ENCODE results near the gene TBX4.
"Not testable (repeated sequence)": the region's sequence is repeated elsewhere in the genome, so short reads cannot be mapped to it uniquely, and the experiment has no call there.

Gene TBX4

DNA sequence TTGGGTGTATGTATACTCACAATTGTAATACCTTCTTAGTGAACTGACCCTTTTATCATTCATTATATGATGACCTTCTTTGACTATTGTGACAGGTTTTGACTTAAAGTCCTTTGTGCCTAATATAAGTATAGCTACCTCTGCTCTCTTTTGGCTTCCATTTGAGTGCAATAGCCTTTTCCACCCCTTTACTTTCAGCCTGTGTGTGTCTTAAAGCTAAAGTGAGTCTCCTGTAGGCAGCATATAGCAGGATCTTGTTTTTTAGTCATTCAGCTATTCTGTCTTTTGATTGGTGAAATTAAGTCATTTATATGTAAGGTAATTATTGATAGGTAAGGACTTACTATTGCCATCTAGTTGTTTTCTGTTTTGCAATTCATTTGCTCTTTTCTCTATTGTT is 15.9 kb upstream of the TBX4 start:
- Mint-ChIP-seq H3K4me1 (ENCODE audit: low read depth) (peaks cover 6% of the 10 kb centered on the region), H3K9me3 (peaks cover 22% of the 10 kb centered on the region), H3K36me3 (ENCODE audit: low read depth) (no peaks in the 10 kb centered on the region), H3K27me3 (peaks cover 73% of the 10 kb centered on the region), H3K27ac (no peak overlapping the region), H3K4me3 (no peak overlapping the region)
- no peak for DNase-seq

DNA sequence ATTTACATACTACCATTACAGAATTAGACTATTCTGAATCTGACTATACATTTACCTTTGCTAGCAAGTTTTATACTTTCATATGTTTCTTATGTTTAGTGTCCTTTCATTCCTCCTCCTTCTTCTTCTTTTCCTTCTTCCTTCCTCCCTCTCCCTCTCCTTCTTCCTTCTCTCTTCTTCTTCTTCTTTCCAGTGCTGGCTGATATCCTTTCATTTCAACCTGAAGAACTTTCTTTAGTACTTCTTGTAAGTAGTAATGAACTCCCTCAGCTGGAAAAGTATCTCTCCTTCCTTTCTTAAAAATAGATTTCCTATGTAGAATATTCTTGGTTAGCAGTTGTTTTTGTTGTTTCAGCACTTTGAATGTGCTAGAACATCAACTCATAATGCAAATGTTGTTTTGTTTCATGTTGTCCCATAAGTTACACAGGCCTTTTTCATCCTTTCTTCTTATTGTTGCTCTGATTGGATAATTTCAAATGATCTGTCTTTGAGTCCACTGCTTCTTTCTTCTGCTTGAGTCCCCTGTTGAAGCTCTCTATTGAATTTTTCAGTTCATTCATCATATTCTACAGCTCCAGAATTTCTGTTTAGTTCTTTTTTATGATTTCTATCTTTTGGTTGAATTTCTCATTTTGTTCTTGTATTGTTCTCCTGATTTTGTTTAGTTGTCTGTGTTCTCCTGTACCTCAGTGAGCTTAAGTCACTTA is 15.1 kb upstream of the TBX4 start:
- peaks cover 73% of the 10 kb centered on the region for H3K27me3 Mint-ChIP-seq
- no peak for DNase-seq
- H3K4me3 Mint-ChIP-seq: no peak overlapping the region
- H3K27ac Mint-ChIP-seq: no peak overlapping the region
- peaks cover 6% of the 10 kb centered on the region for H3K4me1 Mint-ChIP-seq (ENCODE audit: low read depth)
- H3K9me3 Mint-ChIP-seq: peaks cover 22% of the 10 kb centered on the region
- no peaks in the 10 kb centered on the region for H3K36me3 Mint-ChIP-seq (ENCODE audit: low read depth)

DNA sequence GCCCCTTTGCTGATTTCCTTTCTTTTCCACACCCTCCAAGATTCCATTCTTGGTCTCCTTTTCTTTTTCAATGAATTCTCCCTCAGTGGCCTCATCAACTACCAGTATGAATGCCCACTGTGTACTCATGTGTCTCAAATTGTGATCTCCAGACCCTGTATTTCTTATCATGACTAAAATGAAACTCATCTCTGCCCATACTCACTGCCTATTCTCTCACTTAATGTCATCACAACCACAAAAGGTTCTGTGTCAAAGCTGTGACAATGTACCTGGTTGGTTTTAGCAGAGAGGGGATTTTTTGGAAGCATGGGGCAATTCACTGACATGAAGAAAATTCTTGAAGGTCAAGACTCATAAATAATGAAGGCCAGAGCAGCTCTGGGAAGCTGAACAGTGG is 11.5 kb upstream of the TBX4 start:
- DNase-seq: no peak
- peaks cover 20% of the 10 kb centered on the region for H3K9me3 Mint-ChIP-seq
- H3K27me3 Mint-ChIP-seq: peaks cover 80% of the 10 kb centered on the region
- no peaks in the 10 kb centered on the region for H3K36me3 Mint-ChIP-seq (ENCODE audit: low read depth)
- H3K4me3 Mint-ChIP-seq: no peak overlapping the region
- peaks cover 6% of the 10 kb centered on the region for H3K4me1 Mint-ChIP-seq (ENCODE audit: low read depth)
- H3K27ac Mint-ChIP-seq: no peak overlapping the region

DNA sequence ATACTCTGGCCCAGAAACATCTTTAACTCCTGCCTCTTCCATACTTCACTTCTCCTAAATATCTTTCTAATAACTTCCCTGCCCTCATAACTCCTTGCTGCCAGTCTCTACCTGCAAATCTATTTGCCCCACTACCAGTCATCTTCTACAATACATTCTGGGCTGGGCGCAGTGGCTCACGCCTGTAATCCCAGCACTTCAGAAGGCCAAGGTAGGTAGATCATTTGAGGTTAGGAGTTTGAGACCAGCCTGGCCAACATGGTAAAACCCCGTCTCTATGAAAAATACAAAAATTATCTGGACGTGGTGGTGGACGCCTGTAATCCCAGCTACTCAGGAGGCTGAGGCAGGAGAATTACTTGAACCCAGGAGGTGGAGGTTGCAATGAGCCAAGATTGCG is 10.7 kb upstream of the TBX4 start:
- H3K27ac Mint-ChIP-seq; H3K4me3 Mint-ChIP-seq; DNase-seq; H3K4me1 Mint-ChIP-seq (ENCODE audit: low read depth); H3K36me3 Mint-ChIP-seq (ENCODE audit: low read depth): not testable (repeated sequence)
- peaks cover 15% of the 10 kb centered on the region for H3K9me3 Mint-ChIP-seq
- peaks cover 82% of the 10 kb centered on the region for H3K27me3 Mint-ChIP-seq

DNA sequence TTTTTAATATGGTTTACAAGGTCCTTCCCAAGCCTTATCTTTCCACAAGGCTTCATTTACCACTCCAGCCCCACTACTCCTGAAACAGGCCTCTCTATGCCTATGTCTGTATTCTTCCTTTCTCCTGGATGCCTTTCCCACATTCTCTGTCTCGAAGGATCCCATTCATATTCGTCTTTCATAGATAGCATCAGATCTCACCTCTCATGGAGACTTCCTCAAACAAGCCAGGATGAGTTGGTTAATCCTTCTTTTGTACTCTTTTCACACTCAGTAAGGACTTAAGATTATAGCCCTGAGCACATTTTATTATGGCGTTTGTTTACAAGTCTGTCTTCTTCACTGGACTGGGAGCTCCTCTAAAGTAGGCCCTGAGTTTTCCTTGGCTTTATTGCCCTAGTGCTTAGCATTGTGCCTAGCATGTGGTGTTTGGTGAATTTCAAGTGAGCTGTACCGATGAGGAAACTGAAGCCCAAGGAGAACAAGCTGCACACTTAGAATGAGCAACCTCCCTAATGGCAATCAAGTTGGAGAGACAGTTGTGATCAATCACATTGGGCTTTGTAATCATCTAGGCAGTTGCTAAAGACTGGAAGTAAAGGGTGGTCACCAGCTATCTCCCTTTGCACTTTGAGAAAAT is 10.0 kb upstream of the TBX4 start:
- no peak for DNase-seq
- H3K36me3 Mint-ChIP-seq (ENCODE audit: low read depth): no peaks in the 10 kb centered on the region
- no peak overlapping the region for H3K27ac Mint-ChIP-seq
- H3K4me1 Mint-ChIP-seq (ENCODE audit: low read depth): peaks cover 6% of the 10 kb centered on the region
- peaks cover 11% of the 10 kb centered on the region for H3K9me3 Mint-ChIP-seq
- no peak overlapping the region for H3K4me3 Mint-ChIP-seq
- peaks cover 83% of the 10 kb centered on the region for H3K27me3 Mint-ChIP-seq

DNA sequence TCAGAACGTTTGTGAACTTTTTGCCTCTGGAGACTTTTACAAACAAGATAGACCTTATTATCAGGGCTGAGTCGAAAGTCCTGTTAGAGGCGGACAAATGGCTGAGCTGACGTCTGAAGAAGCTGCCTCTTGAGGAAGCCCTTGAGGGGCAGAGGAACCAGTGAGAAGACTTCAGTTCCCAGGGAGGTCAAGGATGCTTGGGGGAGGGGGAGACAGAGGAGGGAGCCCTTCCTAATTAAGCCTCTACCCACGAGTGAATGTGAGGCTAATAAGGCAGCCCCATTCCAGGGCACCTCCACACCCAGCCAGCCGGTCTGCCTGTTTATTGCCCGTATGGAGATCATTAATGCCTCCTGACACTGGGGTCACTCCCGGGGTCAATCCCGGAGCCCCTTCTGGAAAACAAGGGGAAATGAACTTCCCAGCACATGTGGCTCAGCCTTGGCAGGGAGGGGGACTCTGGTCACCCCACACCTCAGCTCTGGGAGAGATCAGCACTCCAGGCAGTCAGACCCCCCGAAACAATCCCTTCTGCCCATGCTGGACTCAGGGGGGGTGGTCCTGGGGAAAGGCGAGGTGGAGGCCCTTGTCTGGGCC is 9.2 kb upstream of the TBX4 start:
- H3K9me3 Mint-ChIP-seq: peaks cover 7% of the 10 kb centered on the region
- H3K4me1 Mint-ChIP-seq (ENCODE audit: low read depth): peaks cover 6% of the 10 kb centered on the region
- no peak for DNase-seq
- no peak overlapping the region for H3K27ac Mint-ChIP-seq
- H3K4me3 Mint-ChIP-seq: no peak overlapping the region
- H3K36me3 Mint-ChIP-seq (ENCODE audit: low read depth): no peaks in the 10 kb centered on the region
- peaks cover 84% of the 10 kb centered on the region for H3K27me3 Mint-ChIP-seq

DNA sequence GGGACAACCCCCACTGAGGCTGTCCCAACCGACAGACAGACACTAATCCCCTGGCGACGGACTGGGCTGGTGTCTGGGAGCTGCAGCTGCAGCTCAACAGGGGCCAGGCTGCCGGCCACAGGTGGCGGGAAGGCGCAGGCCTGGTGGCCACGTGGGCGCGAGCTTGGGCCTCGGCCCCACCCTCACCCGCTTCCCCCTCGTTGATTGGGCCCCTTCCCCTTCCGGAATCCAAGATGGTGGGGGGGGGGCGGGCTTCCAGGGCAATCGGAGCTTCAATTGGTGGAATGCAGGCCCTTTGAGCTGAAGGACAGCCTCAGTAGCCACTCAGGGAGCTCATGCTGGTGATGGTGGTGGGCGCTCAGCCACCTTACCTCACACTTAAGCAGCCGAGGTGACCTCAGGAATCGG is 8.7 kb upstream of the TBX4 start:
- Mint-ChIP-seq H3K36me3 (ENCODE audit: low read depth) (no peaks in the 10 kb centered on the region), H3K27ac (no peak overlapping the region), H3K4me1 (ENCODE audit: low read depth) (peaks cover 6% of the 10 kb centered on the region), H3K27me3 (peaks cover 83% of the 10 kb centered on the region), H3K4me3 (no peak overlapping the region), H3K9me3 (peaks cover 6% of the 10 kb centered on the region)
- DNase-seq: no peak

DNA sequence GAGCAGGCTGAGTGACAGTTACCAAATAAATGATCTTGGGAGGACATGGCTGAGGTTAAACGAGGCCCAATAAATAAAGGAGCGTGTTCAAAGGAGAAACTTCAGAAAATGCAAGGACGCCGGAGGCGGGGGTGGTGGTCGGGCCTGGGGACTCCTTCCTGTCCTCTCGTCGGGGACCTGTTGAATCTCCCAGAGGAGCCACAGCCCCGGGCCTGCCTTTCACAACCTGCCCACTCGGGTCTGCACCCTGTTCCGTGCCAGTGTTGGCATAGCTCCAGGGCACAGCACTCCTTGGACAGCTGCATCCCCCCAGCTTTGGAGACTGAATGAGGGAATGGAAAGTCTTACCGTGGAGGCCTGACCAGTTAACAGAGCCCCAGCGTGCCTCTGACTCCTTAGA is 8.1 kb upstream of the TBX4 start:
- no peak overlapping the region for H3K4me3 Mint-ChIP-seq
- no peaks in the 10 kb centered on the region for H3K36me3 Mint-ChIP-seq (ENCODE audit: low read depth)
- H3K4me1 Mint-ChIP-seq (ENCODE audit: low read depth): peaks cover 6% of the 10 kb centered on the region
- DNase-seq: no peak
- H3K27me3 Mint-ChIP-seq: peaks cover 81% of the 10 kb centered on the region
- H3K9me3 Mint-ChIP-seq: peaks cover 4% of the 10 kb centered on the region
- no peak overlapping the region for H3K27ac Mint-ChIP-seq

DNA sequence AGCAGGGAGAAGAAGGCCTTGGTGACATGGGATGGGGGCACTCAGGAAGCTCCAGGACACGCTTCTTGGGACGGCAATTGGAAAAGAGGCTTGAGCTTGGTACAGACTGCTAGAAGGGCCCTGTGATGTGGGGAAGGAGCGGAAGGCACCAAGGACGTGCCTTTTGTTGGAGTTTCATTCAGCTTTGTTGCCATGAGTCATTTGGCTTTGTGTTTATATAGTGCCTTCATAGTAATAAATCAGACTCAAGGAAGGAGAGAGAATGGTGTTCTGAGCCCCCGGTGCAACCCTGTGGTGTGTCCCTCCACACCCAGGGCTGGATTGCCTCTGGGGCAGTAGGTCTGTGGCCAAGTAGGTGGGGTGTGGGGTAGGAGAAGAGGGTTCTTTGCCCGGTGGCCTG is 7.4 kb upstream of the TBX4 start:
- Mint-ChIP-seq H3K27me3 (peaks cover 83% of the 10 kb centered on the region), H3K9me3 (peaks cover under 1% of the 10 kb centered on the region), H3K4me1 (ENCODE audit: low read depth) (peaks cover 6% of the 10 kb centered on the region), H3K27ac (no peak overlapping the region), H3K36me3 (ENCODE audit: low read depth) (no peaks in the 10 kb centered on the region), H3K4me3 (no peak overlapping the region)
- no peak for DNase-seq

DNA sequence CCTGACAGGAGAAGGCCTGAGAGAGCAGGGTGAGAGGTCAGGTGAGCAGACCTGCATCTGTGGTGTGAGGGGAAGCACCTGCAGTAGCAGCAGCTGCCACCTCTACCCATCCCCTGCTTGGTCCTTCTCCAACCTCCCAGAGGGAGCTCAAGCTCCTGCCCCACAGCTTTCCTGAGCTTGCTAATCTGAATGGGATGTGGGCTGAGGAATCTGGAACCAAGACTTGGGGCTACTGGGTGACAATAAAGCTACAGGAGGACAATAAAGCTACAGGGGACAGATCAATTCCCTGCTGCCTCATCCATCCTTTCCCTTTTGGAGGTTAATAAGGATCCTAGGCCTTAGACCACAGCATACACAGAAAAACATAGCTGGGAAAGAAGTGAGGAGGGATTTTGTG is 4.9 kb upstream of the TBX4 start:
- no peak overlapping the region for H3K27ac Mint-ChIP-seq
- no peaks in the 10 kb centered on the region for H3K36me3 Mint-ChIP-seq (ENCODE audit: low read depth)
- H3K9me3 Mint-ChIP-seq: no peaks in the 10 kb centered on the region
- peaks cover 76% of the 10 kb centered on the region for H3K27me3 Mint-ChIP-seq
- peaks cover 5% of the 10 kb centered on the region for H3K4me1 Mint-ChIP-seq (ENCODE audit: low read depth)
- H3K4me3 Mint-ChIP-seq: no peak overlapping the region
- no peak for DNase-seq

DNA sequence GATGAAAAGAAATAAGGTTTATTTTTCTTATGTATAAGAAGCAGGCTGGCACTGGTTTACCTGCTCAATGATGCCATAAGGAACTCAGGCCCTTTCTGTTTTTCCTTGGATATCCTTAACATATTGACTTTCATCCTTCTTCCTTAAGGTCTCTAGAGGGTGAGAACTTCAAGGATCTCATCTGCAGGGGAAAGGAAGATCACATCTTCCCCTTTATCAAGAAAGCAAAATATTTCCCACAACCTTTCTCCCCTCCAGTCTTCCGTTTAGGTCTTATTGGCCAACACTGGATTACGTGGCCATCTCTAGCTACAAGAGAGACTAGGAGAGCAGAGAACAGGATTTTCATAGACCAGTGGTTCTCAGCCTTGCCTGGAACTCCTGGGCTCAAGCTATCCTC is 4.2 kb upstream of the TBX4 start:
- Mint-ChIP-seq H3K27ac (no peak overlapping the region), H3K4me1 (ENCODE audit: low read depth) (peaks cover 9% of the 10 kb centered on the region), H3K36me3 (ENCODE audit: low read depth) (no peaks in the 10 kb centered on the region), H3K9me3 (no peaks in the 10 kb centered on the region), H3K27me3 (peaks cover 76% of the 10 kb centered on the region), H3K4me3 (no peak overlapping the region)
- DNase-seq: no peak

DNA sequence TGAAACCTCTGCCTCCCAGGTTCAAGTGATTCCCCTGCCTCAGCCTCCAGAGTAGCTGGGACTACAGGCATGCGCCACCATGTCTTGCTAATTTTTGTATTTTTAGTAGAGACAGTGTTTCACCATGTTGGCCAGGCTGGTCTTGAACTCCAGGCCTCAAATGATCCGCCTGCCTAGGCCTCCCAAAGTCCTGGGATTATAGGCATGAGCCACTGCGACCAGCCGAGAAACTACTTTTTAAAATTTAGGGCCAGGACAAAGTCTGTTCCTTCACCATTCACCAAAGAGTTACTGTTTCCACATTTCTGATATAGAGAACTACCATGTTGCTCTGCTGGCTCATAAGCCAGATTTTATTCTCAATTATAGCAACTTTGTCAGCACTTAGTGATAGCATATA is 3.1 kb upstream of the TBX4 start:
- DNase-seq; H3K27ac Mint-ChIP-seq; H3K9me3 Mint-ChIP-seq; H3K4me3 Mint-ChIP-seq; H3K36me3 Mint-ChIP-seq (ENCODE audit: low read depth): not testable (repeated sequence)
- H3K27me3 Mint-ChIP-seq: peaks cover 79% of the 10 kb centered on the region
- H3K4me1 Mint-ChIP-seq (ENCODE audit: low read depth): peaks cover 17% of the 10 kb centered on the region

DNA sequence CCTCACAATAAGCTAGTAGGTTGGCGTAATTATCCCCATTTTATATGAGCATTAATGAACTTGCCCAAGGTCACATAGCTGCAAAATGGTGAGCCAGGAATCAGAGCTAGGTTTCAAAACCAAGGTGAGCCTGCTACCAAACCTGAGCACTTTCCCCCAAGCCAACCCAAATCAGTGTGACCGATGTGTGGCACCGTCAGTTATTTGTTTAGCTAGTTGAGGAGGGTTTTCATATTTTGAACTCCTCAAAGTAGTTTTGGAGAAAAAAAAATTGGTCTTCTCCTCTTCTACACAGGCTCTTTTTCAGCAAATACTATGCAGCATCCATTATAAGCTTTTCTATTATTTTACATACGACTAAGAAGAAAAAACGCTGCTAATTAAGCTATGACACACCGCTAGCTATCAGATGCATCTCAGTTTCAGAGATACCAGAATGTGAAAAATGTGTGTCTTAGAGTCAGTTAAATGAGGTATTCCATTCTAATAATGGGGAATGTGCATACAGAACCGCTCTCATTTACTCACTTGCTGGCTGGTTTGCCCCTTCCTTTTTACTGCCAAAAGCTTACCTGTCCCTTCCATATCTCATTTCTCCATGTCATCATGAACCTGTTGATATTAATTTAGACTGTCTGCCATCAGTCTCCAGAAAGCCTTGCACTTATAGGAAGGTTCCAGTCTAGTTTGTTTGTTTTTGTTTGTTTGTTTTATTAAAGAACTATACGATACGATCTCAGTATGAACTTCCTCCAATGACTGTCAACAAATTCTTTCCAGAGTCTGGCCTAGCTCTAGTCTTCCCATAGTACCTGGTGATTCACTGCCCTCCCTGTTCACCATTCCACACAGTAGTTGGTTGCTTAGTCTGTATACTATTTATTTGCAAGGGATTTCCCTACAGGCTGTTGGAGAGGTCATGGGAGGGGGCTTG is 2.2 kb upstream of the TBX4 start:
- H3K4me3 Mint-ChIP-seq: no peak overlapping the region
- no peak for DNase-seq
- no peak overlapping the region for H3K27ac Mint-ChIP-seq
- peaks cover 77% of the 10 kb centered on the region for H3K27me3 Mint-ChIP-seq
- H3K4me1 Mint-ChIP-seq (ENCODE audit: low read depth): peaks cover 21% of the 10 kb centered on the region
- no peaks in the 10 kb centered on the region for H3K9me3 Mint-ChIP-seq
- H3K36me3 Mint-ChIP-seq (ENCODE audit: low read depth): no peaks in the 10 kb centered on the region

DNA sequence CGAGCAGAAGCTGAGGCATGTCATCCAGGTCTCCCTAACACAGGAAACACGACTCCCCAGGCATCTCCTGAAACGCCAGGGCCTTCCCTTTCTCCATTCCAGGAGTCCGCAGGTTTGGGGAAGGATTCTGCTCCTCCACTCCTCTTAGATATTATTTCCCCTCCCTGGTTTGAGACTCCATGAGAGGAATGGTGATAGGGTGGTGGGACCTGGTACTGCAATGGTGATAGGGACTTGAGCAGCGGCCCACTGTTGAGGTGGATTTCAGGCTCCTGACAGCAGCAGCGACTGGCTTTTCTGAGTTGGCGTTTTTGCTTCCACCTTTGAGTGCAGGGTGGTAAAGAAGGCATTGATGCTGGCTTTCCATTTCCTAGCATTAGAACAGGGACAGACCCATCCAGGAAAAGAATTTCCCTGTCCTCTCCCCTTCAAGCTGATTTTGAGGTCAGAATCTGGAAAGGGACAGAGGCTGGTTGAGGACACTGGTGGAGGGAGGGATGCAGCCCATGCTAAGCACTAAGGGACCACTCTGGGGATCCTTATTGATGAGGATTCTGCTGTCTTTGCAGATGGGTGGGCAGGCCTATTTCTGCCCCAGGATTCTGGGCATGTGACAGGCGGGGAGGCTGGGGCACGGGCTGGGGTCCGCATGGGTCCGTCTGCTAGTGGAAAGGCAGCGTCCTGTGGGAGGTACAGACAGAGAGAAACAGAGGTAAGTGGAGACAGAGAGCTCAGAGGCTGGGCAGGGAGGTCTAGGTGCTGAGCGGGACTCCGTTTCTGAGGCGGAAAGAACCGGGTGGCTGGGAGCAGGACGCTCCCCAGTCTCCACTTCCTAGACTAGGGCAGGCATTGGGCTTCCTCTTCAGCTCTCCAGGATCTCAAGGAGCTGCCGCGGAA is 1.3 kb upstream of the TBX4 start:
- Mint-ChIP-seq H3K4me1 (ENCODE audit: low read depth) (peaks cover 24% of the 10 kb centered on the region), H3K27me3 (peaks cover 77% of the 10 kb centered on the region), H3K36me3 (ENCODE audit: low read depth) (no peaks in the 10 kb centered on the region), H3K27ac (no peak overlapping the region), H3K9me3 (no peaks in the 10 kb centered on the region), H3K4me3 (no peak overlapping the region)
- no peak for DNase-seq

Measured in activated T-cell treated with anti-CD3 and anti-CD28 coated beads, Interleukin-2, amount 50 U/mL, for 24 hours (primary cell).